GM21528 (cell line): ENCODE measurements around the gene KRT8.
"Not testable (repeated sequence)": the region's sequence is repeated elsewhere in the genome, so short reads cannot be mapped to it uniquely, and the experiment has no call there.

Experiments used
- ATAC-seq: cut with Tn5 transposase; IDR thresholded peaks from one replicate; pipeline ENCODE4 v1.9.1; 2021; ENCODE audit warnings: mild to moderate bottlenecking, moderate library complexity; ENCODE audit not compliant: unreplicated experiment, low FRiP score

The KRT8 gene

DNA sequence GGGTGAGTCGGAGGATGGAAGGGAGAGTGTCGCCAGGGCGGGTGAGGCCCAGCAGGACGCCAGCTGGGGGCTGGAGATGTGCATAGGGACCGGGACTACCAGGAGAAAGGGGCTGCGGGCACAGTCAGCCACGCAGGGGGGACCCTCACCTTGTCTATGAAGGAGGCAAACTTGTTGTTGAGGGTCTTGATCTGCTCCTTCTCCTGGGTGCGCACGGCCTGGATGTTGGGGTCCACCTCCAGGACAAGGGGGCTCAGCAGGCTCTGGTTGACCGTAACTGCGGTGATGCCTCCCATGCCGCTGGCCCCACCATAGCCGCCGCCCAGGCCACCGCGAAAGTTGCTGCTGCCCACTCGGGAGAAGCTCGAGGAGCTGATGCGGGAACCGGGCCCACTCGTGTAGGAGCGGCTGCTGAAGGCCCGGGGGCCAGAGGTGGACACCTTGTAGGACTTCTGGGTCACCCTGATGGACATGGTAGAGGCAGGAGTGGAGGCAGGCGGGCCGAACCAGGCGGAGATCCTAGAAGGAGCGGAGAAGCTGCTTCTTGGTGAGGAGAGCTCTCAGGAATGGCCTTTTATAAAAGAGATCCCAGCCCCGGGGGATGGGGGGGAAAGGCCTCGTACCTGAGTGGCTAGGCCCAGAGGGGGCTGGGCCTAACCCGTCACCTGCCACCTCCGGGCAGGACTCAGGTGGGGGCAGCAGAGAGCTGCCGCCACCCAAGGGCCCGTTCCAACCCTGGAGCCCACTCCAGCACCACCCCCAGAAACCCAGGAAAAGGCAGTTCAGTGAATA is at the start of gene KRT8:
KRT8 (minus strand) TSS at position 568 of the 792 bp plus-strand sequence; CDS start at position 473, 95 bp downstream.
- not testable (repeated sequence) for ATAC-seq

DNA sequence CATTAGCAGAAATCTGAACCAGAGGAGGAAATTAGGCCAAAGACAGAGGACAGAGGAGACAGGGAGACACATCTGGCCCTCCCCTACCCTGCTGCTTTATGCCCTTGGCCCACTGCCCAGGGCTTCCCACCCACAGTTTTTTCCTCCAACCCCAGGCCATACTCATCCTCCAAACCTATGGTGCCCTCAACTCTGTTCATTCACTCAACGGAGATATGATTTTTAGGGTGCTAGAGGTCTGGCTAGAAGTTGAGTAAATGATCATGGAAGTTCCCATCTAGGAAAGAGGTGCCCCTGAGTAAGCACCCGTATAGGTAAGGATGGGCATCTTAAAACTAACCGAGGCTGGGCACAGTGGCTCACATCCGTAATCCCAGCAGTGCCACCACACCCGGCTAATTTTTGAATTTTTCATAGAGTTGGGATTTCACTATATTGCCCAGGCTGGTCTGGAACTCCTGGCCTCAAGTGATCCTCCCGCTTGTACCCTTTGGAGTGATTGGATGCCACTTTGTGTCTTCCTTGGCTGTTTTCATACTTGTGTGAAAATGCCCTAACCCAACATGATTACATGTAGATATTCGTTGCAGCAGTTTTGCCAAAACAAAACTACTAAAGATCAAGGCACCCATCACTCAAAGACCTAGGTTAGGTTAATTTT is 48.4 kb upstream of the KRT8 start:
- ATAC-seq, result no peak

DNA sequence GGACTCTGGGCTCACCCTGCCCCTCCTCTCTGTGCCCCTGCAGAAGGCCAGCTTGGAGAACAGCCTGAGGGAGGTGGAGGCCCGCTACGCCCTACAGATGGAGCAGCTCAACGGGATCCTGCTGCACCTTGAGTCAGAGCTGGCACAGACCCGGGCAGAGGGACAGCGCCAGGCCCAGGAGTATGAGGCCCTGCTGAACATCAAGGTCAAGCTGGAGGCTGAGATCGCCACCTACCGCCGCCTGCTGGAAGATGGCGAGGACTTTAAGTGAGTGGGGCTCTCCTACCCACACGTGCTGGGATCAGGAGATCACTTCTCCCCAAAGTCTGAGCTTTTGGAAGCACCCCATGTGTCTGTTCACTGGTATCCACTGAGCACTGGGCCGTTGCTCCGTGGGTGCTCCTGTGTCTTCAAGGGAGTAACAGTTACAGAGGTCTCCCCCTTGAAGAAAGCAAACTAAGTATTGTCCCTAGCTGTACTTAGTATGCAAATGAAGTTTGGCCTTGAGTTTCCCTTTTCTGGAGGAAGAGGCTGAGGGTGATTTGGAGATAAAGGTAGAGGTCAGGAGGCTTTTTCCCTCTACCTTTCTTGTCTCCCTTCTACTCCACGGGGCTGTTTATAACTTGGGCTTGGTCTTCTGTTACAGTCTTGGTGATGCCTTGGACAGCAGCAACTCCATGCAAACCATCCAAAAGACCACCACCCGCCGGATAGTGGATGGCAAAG is 47.4 kb upstream of the KRT8 start:
- ATAC-seq, result no peak

DNA sequence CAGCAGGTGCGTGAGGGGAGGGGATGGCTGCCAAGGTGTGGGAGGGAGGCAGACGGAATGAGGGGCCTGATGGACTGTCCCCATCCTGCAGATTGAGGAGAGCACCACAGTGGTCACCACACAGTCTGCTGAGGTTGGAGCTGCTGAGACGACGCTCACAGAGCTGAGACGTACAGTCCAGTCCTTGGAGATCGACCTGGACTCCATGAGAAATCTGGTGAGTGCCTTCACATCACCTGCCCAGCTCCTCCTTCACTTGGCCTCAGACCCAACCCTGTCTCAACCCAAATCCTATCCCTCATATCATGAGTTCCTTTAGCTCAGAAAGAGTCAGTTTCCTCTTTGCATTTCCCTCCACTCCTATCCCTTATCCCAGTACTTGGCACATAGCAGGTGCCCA is 46.8 kb upstream of the KRT8 start:
- ATAC-seq, result no peak

DNA sequence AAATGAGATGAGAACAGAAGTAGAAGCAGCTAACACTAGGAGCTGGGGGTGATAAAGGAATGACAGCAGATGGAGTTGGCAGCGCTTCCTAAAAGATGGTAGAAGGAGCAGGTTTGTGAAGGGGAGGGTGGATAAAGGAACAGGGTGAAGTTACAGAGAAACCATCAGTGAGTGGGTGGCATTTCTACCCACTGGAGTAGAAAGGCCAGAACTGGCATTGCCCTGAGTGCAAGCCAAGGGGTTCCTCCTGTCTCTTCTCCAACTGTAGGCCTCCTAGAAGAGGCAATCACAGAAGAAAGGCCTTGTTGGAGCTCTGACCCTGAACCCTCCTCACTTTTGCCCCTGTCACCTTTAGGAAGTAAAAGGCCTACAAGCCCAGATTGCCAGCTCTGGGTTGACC is 46.2 kb upstream of the KRT8 start:
- no peak for ATAC-seq

DNA sequence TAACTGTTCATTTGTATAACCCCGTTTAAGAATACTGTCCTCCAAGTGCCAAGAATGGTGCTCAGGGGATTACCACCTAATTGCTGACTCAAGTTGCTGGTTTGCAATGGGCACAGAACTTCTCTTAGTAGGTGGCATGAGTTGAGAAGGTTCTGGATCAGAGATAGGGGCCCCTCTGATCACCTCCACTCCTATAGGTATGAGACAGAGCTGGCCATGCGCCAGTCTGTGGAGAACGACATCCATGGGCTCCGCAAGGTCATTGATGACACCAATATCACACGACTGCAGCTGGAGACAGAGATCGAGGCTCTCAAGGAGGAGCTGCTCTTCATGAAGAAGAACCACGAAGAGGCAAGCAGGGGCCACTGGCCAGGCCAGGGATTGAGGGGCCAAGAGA is 45.7 kb upstream of the KRT8 start:
- ATAC-seq, result no peak

DNA sequence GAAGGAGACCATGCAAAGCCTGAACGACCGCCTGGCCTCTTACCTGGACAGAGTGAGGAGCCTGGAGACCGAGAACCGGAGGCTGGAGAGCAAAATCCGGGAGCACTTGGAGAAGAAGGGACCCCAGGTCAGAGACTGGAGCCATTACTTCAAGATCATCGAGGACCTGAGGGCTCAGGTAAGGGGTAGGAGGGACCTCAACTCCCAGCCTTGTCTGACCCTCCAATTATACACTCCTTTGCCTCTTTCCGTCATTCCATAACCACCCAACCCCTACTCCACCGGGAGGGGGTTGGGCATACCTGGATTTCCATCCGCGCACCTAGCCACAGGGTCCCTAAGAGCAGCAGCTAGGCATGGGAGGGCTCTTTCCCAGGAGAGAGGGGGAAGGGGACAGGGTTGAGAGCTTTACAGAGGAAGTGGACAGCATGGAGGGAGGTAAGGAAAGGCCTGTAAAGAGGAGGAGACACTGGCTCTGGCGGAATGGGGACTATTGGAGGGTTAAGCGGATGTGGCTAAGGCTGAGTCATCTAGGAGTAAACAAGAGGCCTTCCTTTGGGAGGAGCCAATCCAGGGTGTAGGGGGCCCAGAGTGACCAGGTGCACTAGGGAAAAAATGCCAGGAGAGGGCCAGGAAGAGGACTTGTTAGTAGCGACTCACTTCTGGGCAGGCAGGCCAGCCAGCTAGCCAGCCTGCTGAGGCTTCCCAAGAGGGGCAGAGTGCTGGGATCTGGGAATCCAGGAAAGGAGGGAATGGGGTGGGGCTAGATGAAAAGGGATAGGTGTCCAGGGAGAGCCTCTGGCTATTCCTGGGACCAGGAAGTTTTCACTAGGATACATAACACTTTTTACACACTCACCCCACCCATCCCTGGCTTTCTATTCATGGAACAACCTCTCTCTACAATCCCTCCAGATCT is 44.8 kb upstream of the KRT8 start:
- no peak for ATAC-seq

DNA sequence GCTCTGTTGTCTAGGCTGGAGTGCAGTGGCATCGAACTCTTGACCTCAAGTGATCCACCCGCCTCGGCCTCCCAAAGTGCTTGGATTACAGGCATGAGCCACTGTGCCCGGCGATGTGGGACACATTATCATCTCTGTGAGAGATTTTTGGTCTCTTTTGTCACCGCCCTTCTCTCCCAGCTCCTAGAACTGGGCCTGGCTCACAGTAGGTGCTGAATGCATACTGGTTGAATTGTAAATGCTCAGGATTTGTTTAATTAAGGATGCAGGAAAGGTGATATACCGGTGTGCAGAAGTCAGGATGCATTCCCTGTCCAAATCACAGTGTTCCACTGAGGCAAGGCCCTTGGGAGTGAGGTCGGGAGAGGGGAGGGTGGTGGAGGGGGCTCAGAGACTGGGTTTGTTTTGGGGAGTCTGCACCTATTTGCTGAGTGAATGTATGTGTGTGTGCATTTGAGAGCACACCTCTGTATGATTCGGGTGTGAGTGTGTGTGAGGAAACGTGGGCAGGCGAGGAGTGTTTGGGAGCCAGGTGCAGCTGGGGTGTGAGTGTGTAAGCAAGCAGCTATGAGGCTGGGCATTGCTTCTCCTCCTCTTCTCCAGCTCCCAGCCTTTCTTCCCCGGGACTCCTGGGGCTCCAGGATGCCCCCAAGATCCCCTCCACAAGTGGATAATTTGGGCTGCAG is 43.0 kb upstream of the KRT8 start:
- no peak for ATAC-seq

DNA sequence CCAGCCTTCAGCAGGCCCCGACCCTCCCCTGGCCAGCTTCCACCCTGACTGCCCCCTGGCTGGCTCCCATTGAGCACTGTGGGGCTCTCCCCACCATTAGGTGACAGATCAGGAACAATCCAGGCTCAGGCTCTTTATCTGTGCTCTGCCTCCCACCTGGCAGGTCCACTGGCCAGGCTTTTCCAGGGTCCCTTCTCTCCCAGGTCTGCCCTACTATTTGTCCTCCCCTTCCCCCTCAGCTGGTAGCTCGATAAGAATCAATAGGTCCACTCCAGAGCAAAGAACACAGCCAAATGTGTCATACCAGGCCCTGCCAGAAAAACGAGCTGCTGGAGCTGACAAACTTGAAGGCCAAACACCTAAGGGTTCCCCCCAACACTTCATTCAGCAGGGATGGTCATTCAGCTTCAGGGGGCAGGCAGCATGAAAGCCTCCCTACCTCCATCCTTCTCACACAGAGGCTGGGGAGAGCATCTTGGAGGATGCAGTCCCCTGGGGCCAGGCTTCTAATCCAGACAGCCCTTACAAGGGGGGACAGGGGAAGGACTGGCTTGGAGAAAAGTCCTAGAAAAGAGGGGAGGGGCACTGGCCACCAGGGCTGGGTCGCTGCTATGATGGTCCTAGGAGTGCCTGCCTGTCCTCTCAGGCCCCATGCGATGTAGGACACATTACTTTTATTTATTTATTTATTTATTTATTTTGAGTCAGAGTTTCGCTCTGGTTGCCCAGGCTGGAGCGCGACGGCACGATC is 42.1 kb upstream of the KRT8 start:
- ATAC-seq, result no peak

DNA sequence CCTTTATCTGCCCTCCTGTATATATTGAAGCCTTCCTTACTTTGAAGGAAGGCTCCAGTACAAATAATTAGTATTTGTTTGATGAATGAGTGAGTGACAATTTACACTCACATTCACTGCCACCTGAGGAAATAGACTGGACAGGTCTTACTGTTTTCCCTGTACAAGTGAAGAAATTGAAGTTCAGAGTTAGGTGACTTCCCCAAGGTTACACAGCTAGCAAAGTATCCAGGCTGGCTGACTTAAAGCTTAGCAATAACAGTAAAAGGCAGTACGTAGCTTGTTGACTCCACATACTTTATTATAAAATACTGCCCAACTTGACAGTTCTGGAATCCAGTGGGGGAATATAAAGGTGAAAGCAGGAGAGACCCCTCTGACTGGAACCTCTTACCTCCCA is 41.5 kb upstream of the KRT8 start:
- ATAC-seq, result no peak

DNA sequence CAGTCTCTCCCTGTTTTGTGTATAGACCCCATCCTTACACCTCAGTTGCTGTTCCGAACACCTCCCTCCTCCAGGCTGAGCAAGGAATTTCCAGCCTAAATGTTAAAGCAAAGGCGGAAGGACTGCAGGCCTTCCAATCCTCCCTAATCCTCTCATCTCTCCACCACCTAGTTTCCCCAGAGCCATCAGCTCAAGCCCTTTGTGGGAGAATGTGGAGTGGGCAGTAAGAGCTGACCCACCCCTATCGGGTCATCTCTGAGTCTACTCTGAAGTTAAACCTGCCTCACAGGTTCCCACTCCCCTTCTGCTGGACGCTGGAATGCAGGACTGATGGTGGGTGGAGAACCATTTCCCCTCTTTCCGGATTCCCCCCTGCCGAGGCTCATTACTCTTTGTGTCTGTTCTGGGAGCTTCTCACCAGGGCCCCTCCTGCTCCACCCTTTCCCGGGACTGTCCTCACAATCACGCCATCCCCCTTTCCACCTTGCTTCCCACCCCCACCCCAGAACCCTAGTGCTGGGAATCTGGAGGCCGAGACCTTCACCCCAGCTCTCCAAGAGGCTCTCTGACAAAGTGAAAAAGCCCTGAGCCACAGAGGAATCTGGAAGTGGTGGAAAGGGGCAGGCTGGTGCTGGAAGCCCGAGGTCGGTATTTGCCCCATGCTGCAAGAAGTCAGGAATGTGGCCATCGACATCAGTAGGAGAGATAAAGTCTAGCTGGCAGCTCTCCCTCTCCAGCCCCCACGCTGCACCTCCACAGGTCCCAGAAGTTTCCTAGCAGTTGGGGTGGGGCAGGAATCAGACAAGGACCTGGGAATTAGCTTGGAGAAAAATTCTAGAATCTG is 40.7 kb upstream of the KRT8 start:
- no peak for ATAC-seq

DNA sequence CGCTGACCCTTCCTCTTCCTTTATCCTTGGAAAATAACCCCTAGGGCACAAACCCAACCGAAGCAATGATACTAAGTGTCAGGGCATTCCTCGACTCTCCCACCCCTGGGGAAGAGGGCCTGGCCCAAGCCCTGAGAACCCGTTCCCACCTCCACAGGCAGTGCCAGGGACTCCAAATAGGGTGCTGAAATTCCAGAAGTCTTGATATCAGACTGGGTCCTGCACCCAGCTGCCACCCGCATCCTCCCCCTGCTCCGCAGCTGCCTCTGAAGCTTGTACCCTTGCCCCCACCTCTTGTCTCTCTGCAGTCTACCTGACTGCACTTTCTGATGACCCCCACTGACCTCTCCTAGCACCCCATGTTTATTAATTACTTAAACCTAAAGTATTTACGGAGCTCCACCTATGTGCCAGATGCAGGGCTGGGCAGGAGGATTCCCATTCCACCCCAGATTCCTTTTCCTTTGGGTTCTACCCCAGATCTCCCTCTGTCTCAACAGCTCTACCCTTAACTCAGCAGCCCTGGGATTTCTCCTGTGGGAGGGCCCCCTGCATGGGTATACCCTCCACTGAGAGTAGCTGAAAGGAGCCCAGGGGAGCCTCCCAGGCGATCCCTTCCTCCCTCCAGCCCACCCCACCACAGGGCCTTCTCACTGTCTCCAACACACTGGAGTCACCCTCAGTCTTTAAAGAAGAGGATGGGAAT is 40.0 kb upstream of the KRT8 start:
- no peak for ATAC-seq

DNA sequence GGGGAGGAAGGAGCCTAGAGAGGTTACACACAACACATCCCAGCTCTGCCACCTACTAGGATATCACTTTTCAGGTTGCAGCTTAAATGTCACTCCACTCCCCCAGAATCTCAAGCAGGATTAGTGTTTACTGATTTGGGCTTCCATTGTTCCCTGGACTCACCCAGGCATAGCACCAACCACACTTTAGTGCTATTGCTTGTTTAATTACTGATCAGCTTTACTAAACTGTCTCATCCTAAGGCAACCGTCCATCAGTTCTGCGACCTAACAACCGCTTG is 38.0 kb upstream of the KRT8 start:
- ATAC-seq, result no peak

DNA sequence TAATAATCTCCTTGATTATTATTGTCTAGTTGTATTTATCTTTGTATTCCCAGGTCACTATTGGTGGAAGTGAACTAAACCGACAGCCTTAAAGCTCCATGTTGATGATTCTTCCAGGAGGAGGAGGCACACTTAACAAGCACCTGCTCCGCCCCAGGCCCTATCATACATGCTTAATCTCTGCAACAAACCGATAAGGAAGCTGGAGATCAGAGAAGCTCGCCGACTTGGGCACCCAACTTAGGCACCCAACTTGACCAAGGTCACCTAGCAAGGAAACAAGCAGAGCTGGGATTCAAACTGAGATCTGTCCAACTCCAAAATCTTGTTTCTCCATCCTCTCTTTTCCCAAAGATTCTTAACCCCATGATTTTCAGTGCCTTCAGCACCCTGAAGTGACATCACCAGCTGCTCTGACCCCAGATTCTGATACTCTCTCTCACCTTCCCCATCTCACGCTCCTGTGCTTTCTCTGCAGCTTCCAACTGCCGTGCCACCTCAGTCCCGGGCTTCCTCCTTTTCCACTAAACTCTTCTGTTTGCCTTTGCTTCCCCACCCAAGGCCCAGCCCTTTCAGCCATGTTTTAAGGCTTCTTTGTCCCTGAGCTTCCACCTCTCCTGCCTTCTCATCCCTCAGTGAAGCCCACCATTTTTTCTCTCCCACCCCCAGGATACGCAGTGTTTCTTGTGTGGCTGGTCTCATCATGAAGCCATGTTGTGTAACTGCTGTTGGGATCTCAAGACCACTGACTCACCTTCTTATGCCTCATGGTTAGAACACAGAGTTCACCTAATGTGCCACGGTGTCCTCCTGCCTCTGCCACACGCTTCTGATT is 37.4 kb upstream of the KRT8 start:
- ATAC-seq, result no peak

DNA sequence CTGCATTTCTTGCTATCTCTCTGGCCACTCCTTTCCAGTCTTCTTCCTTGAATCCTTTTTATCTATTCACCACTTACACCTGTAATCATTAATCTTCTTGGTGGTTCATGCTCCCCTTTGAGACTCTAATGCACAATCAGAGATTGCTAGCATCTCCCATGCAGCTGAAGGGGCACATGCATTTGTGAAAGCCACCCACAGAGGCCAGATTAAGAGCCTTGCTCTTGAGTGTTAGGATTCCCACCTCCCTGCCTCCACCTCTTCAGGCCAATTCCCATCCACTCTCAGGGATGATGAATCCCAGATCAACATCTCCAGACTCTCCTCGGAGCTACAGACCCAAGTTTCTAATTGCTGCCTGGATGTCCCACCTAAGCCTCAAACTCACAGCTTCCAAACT is 24.7 kb upstream of the KRT8 start:
- no peak for ATAC-seq

DNA sequence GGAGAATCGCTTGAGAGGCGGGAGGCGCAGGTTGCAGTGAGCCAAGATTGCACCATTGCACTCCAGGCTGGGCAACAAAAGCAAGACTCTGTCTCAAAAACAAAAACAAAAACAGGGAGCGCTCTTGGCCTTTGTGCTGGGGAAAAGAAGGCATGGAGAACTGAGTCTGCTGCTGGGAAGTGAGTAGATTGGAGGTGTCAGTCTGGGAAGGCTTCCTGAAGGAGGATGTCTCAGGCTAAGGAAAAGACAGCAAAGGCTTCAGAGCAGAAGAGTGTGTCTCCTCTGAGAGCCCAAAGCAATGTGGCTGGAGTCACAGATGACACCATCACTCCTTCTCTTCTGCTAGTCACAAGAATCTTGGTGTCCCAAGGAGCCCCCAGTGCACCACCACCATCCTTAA is 23.1 kb upstream of the KRT8 start:
- ATAC-seq, result no peak

DNA sequence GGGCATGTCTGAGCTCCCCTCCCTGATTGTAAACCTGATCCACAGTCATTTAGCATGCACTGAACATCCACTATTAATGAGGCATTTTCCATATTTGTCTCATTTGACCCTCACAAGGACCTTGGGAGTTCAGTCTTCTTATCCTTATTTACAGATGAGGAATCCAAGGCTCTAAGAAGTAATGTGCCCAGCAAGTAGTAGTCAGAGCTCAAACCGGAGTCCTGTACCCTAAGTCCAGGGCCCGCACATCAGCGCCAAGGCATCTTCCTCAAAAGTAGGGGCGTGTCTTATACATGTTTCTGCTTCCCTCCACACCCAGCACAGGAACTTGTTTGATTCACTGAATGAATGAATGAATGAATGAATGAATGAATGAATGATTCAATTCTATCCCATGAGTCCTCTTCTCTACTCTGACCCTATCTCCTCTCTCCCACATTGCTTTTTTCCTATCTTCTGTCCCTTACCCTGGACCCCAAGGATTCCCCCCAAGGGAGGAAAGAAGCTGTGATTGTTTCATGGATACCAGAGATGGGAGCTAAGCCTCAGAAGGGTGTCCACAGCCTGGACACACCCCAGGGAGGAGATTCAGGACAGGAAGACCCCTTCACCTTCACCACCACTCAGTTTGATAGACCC is 21.8 kb upstream of the KRT8 start:
- ATAC-seq, result no peak
